HG02840 (cell line): ENCODE measurements around the gene CLEC3B.

ENCODE experiments used
- ATAC-seq: cut with Tn5 transposase; IDR thresholded peaks from one replicate; pipeline ENCODE4 v1.9.1; 2021; ENCODE audit warnings: mild to moderate bottlenecking, moderate library complexity, moderate number of reproducible peaks; ENCODE audit not compliant: unreplicated experiment, low FRiP score

CLEC3B gene

DNA sequence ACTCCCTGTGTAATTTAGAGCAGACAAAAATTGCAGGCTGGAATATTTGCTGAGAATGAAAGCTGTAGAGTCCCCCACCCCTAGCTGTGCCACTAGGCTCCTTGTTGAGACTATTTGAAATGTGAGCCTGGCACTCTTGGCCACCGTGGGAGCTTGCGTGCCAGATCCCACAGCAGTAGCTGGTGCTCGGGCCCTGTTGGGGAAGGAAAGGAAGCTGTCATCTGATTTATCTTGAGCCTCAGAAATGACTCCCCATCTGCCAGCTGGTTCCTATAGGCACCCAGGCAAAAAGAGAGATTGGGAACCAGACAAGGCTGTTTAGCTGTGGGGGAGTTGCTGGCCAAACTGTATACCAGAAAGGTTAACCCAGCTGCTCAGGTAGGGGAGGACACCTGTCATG is 23.4 kb upstream of the CLEC3B start:
- no peak for ATAC-seq

- no peak for ATAC-seq
Observed at GRCh38 chr3:45003406-45003805, 22.7 kb upstream of the CLEC3B start.

GRCh38 chr3:45003859-45004258 is 22.2 kb upstream of the CLEC3B start:
- no peak for ATAC-seq

- ATAC-seq, result no peak
Observed at GRCh38 chr3:45007091-45007490, 19.0 kb upstream of the CLEC3B start.

DNA sequence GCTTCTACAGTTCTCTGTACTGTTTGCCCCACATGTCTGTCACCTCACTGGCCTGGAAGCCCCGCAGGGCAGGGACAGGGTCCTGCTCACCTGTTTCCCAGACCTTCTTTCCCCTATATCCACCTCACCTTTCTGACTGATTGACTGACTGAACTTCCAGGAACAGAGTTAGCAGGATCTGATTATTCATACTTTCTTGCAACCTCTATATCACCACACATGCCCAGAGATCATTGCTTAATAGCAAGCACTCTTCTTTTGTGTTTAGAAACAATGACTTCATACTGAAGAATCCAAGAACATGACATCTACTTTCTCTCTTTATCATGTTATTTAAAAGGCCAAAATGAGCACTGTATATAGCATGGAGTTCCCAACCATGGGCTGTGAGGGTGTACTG is 18.0 kb upstream of the CLEC3B start:
- ATAC-seq, result no peak

DNA sequence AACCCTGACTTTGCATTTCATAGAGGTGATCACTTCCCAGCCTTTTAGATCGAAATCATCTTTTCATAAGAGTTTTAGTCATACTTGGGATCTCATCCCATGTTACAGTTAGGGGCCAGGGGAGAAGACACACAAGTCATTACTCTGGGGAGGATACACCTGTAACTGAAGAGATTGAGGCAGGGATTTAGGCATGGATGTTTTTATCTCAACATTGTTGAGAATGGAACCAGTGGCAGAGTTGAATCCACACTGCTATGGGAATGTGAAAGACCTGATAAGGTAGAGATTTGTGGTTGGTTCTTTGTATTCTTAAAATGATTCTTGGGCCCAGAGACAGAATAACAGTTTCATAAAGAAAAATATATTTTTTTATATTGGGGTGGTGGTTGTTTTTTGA is 16.2 kb upstream of the CLEC3B start:
- no peak for ATAC-seq

GRCh38 chr3:45010811-45011333 is 15.2 kb upstream of the CLEC3B start:
- ATAC-seq, result no peak

GRCh38 chr3:45011756-45012508 is 14.2 kb upstream of the CLEC3B start:
- ATAC-seq, result no peak

DNA sequence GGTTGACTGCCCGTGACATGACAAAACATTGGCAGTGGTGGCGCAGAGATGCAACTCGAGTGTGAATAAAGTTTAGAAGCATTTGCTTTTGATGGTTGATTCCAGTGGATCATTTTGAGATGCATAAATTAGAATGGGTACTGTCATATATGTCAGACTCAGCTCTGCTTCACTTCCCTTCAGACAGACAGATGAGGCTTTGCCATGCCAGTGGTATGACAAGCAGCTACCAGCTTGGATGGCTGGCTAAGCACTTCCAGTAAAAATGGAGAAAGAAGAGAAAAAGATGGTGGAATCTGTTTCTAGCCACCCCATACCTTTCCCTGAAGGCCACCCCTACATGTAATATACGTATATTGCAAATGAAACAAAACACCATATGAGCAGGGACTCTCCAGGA is 13.5 kb upstream of the CLEC3B start:
- ATAC-seq, result no peak

DNA sequence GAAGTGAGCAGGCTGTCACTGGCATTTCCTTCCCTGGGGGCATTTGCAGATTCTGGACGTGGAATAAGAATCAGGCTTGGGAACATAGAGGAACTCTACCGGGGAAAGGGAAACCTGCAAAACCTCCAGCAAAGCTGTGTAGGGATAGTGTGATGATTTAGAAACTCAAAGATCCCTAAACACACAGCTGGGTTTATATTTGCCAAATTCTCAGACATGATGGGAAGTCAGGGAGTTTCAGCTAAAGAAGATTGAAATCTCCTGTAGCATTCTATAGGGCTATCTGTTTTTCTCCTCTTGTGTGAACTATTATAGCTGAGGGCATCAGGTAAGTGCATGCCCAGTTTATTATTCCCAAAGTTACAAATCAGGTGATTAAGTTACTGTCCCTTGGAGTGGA is 9.2 kb upstream of the CLEC3B start:
- no peak for ATAC-seq

DNA sequence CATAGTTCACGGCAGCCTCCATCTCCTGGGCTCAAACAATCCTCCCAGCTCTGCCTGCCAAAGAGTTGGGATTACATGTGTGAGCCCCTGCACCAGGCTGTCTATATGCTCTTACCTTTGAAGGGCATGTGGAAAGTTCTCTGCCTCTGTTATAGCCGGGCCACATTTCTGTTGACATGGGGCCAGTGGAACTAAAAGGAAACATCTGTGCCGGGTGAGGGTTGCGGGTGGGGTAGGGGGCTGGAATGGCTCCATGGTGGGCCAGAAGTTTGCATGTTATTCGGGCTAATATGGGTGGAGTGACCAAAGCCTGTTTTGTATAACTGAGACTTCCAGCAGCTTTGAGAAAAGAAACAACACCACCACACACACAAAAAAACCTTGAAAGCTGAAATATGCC is 8.3 kb upstream of the CLEC3B start:
- no peak for ATAC-seq

DNA sequence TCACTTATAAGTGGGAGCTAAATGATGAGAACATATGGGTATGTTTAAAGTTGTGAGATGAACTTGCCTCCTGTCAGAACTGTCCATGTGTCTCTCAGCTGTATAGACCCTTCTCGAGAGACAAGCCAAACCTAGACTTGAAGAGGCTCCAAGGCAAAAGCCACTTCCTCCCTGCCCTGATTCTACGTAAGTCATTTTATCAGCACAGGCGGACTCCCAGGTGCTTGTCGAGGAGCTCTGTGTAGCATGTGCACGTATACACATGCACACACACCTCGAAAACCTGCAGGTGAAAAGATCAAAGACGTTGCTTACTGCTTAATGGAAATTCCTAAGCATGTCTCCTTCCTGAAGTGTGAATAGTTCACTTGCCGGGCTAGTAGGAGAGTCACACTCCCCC is 5.6 kb upstream of the CLEC3B start:
- no peak for ATAC-seq

DNA sequence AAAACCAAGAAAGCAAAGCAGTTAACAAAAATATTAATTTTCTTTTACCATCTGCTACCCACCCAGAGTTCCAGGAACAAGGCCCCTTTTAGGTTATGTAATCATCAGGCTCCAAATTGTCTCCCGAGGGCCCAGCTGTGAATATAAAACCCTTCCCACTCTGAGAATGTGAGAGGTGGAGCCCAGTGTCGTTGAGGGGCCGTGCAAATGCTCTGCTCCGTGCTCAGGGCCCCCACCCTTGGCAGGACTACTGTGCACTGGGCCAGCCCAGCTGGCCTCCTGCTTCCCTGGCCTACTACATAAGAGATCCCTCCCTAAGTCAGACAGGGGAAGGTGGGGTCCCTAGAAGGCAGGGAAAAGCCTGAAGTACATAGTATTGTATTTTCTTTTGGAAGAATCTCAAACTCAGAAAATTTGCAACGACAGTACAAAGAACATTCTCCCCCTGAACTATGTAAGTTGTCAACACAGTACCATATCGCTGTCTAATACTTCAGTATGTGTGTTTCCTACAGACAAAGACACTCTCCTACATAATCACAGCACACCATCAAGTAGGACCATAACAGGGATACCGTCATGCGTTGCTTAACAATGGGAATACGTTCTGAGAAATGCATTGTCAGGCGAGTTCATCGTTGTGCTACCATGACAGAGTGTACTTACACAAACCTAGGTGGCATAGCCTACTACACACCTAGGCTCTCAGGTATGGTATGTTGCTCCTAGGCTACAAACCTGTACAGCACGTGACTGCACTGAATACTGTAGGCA is 4.4 kb upstream of the CLEC3B start:
- no peak for ATAC-seq

DNA sequence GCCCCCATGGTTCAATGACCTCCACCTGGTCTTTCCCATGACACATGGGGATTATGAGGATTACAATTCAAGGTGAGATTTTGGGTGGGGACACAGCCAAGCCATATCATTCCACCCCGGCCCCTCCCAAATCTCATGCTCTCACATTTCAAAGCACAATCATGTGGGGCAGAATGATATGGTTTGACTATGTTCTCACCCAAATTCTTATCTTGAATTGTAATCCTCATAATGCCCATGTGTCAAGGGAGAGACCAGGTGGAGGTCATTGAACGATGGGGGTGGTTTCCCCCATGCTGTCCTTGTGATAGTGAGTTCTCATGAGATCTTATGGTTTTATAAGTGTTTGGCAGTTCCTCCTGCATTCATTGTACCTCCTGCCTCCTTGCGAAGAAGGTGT is 2.4 kb upstream of the CLEC3B start:
- no peak for ATAC-seq

DNA sequence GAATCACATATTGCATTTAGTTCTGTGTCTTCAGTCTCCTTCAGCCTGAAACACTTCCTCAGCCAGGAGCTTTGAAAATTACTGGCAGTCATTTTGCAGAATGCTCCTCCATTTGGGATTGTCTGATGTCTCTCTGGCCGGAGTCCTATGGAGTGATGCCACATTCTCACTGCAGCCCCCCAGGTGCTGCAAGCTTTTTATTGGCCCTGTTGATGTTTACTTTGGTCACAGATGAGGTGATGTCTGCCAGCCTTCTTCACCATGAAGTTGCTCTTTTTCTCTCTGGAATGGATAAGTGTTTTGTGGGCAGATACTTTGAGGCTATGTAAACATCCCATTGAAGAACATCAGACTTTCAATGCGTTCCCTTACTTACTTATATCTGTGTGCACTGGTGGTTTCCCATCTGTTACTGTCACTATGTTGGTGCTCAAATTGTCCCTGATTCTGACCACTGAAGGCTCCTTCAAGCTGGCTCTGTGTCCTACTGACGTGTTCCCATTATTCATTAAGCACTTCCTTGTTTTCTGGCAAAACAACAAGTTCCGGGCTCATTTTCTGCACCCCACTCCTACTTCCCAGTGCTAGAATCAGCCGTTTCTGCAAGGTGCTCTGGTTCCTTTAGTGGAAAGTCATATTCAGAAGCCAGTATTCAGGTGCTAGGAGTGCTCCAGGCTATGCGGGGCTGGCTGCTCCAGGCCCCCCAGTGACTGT is 1.4 kb upstream of the CLEC3B start:
- ATAC-seq, result no peak

GRCh38 chr3:45026957-45027356 is 854 bp downstream of the CLEC3B start:
- no peak for ATAC-seq

- ATAC-seq, result no peak
Observed at GRCh38 chr3:45027441-45027840, 1.3 kb downstream of the CLEC3B start.

DNA sequence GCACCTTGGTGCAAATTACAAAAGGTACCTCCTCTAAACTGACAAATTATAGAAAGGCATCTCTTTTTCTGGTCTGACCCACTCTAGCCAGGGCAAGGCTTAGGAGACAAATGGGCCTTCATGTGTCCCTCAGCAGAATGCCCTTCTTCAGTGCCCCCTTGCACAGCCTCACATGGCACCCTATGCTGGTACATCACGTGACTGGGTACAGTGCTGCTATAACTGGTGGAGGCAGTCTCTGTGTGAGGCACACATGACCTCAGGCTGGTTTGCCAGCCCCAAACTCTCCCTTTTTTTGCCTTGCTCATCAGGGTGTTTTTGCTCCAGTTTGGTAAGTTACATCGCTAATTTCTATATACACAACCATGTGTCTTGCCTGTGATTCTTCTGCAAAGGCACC is 3.1 kb downstream of the CLEC3B start:
- ATAC-seq, result no peak

DNA sequence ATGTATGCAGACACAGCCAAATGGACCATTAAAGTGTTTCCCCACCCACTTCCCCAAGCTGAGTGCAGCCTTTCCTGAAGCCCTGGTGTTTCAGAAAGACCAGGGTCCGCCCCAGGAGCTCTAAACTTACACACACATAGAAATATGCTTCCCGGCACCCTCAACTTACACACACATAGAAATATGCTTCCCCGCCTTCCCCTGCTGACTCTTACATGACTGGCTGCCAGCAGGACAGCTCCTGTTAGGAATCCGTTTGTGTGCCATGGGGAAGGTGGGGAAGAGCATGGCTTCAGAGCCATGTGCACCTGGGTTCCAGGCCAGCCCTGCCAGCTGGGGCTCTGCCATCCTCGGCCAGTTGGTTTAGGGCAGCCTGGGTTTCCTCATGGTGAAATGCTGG is 3.6 kb downstream of the CLEC3B start:
- no peak for ATAC-seq

DNA sequence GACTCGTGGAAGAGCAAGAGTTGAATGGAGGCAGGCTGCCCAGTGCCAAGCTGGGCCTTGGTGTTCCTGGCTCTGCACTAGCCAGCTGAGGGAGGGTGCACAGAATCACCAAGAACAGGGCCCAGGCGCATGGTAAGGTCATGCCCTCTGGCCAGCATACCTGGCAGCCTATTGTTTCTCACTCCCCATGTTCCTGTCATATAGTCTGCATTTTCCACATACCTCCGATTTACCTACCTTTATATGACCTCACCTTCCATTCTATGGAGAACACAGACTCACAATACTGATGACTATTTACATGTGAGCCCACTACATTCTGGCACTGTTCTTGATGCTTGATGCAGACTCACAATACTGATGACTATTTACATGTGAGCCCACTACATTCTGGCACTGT is 5.4 kb downstream of the CLEC3B start:
- ATAC-seq, result no peak

GRCh38 chr3:45032113-45032512 is 6.0 kb downstream of the CLEC3B start:
- no peak for ATAC-seq
